IMR-90 (cell line): ENCODE results near the gene HCAR3. TPM values are rescaled to one million over a fixed set of nuclear protein-coding genes. Genes with fewer than 3 reads are reported as not detected.

Source experiments
- ATAC-seq: fragments of 200-7000 bp; cut with Tn5 transposase; 2 replicates; pipeline ENCODE4 v1.9.1; 2020; ENCODE audit warnings: low read depth, mild to moderate bottlenecking, moderate library complexity
- BruUV-seq: library from RNA; stranded (reverse); fragments of 400-500 nt; replicated peaks from 2 replicates; lab custom pipeline; 2021; lab: Mats Ljungman, UMichigan
- CTCF ChIA-PET: fragments of 300-600 bp; formaldehyde crosslinking; extraction: SDS; loops from one replicate; lab custom pipeline; 2021; ENCODE audit warnings: antibody characterized with exemption; lab: Yijun Ruan, JAX
- POLR2A ChIA-PET: fragments of 300-600 bp; sonication (Branson Sonifier 250); formaldehyde crosslinking; loops from one replicate; lab custom pipeline; 2022; ENCODE audit warnings: antibody characterized with exemption; ENCODE audit not compliant: unreplicated experiment; lab: Charles Lee
- DNase-seq: peaks from one replicate; pipeline ENCODE4 v3.0.0; 2013
- H2AFZ ChIP-seq: replicated peaks from 2 replicates; pipeline ENCODE3; 2013; ENCODE audit warnings: low read length, mild to moderate bottlenecking; ENCODE audit not compliant: poor library complexity
- H2AK5ac ChIP-seq: 2 replicates; pipeline ENCODE4 v1.6.1; 2013; ENCODE audit warnings: low read depth, low read length, inconsistent platforms
- H2AK9ac ChIP-seq: replicated peaks from 2 replicates; pipeline ENCODE3; 2013; ENCODE audit warnings: mild to moderate bottlenecking, low read depth, low read length, moderate library complexity; ENCODE audit not compliant: poor library complexity
- H2BK120ac ChIP-seq: 2 replicates; pipeline ENCODE4 v1.6.1; 2013; ENCODE audit warnings: low read depth, low read length, inconsistent platforms
- H2BK15ac ChIP-seq: 3 replicates; pipeline ENCODE4 v1.6.1; 2013; ENCODE audit warnings: low read depth, low read length, inconsistent platforms
- H2BK20ac ChIP-seq: 2 replicates; pipeline ENCODE4 v1.6.1; 2013; ENCODE audit warnings: low read depth, mild to moderate bottlenecking, inconsistent platforms, low read length, moderate library complexity
- H2BK5ac ChIP-seq: 2 replicates; pipeline ENCODE4 v1.6.1; 2013; ENCODE audit warnings: mild to moderate bottlenecking, low read depth, low read length, inconsistent platforms; ENCODE audit not compliant: poor library complexity, severe bottlenecking
- H3K14ac ChIP-seq: replicated peaks from 2 replicates; pipeline ENCODE4 v1.6.1; 2013; ENCODE audit warnings: low read depth, low read length, inconsistent platforms
- H3K18ac ChIP-seq: 2 replicates; pipeline ENCODE4 v1.6.1; 2013; ENCODE audit warnings: low read depth, low read length, control low read depth
- H3K23ac ChIP-seq: 2 replicates; pipeline ENCODE4 v1.6.1; 2013; ENCODE audit warnings: low read depth, low read length, inconsistent platforms
- H3K27ac ChIP-seq: 2 replicates; pipeline ENCODE4 v1.5.1; 2013; ENCODE audit warnings: mild to moderate bottlenecking, control low read depth, low read length; ENCODE audit not compliant: insufficient read depth
- H3K27me3 ChIP-seq: 2 replicates; pipeline ENCODE4 v1.6.1; 2013; ENCODE audit warnings: low read length; ENCODE audit not compliant: control insufficient read depth, insufficient read depth
- H3K36me3 ChIP-seq: 2 replicates; pipeline ENCODE4 v1.6.1; 2013; ENCODE audit warnings: low read length, mixed read lengths; ENCODE audit not compliant: control insufficient read depth, insufficient read depth
- H3K4ac ChIP-seq: 2 replicates; pipeline ENCODE4 v1.6.1; 2013; ENCODE audit warnings: low read depth, low read length, inconsistent platforms
- H3K4me1 ChIP-seq: 2 replicates; pipeline ENCODE4 v1.6.1; 2013; ENCODE audit warnings: low read length, mixed read lengths; ENCODE audit not compliant: control insufficient read depth, insufficient read depth
- H3K4me2 ChIP-seq: 2 replicates; pipeline ENCODE4 v1.6.1; 2013; ENCODE audit warnings: low read depth, mild to moderate bottlenecking, control low read depth, low read length, moderate library complexity
- H3K4me3 ChIP-seq: 2 replicates; pipeline ENCODE4 v1.5.1; 2013; ENCODE audit warnings: low read depth, mild to moderate bottlenecking, control low read depth, low read length, moderate library complexity; ENCODE audit not compliant: insufficient read depth
- H3K56ac ChIP-seq: 2 replicates; pipeline ENCODE4 v1.6.1; 2013; ENCODE audit warnings: low read length, inconsistent platforms; ENCODE audit not compliant: insufficient read depth; ENCODE audit errors: extremely low read depth
- H3K79me1 ChIP-seq, 2 experiments: 2 replicates each; pipeline ENCODE4 v1.6.1; 2013; ENCODE audit warnings: low read length in 2 of 2, inconsistent platforms in 1 of 2, low read depth in 1 of 2
- H3K9ac ChIP-seq: 2 replicates; pipeline ENCODE4 v1.6.1; 2013; ENCODE audit warnings: low read depth, low read length, control low read depth
- H3K9me1 ChIP-seq: 2 replicates; pipeline ENCODE4 v1.6.1; 2013; ENCODE audit warnings: low read length, inconsistent platforms; ENCODE audit not compliant: insufficient read depth
- H3K9me3 ChIP-seq: 2 replicates; pipeline ENCODE4 v1.6.1; 2013; ENCODE audit warnings: low read length; ENCODE audit not compliant: control insufficient read depth, insufficient read depth
- H4K20me1 ChIP-seq: 2 replicates; pipeline ENCODE4 v1.6.1; 2013; ENCODE audit warnings: low read length, inconsistent platforms; ENCODE audit not compliant: insufficient read depth
- H4K5ac ChIP-seq: 2 replicates; pipeline ENCODE4 v1.6.1; 2013; ENCODE audit warnings: mild to moderate bottlenecking, low read depth, low read length, control low read depth
- H4K8ac ChIP-seq, 2 experiments: 2 replicates each; pipeline ENCODE4 v1.6.1; 2013; ENCODE audit warnings: low read depth in 2 of 2, low read length in 2 of 2, control low read depth in 1 of 2, inconsistent platforms in 1 of 2
- H4K91ac ChIP-seq: 2 replicates; pipeline ENCODE4 v1.6.1; 2013; ENCODE audit warnings: low read depth, low read length, inconsistent platforms; ENCODE audit not compliant: insufficient read depth
- BHLHE40 ChIP-seq: fragments of 150-350 bp; IDR thresholded peaks from 2 replicates; pipeline ENCODE4 v1.6.1; 2016; ENCODE audit warnings: mild to moderate bottlenecking, low read depth, low read length
- CEBPB ChIP-seq: IDR thresholded peaks from 2 replicates; pipeline ENCODE4 v1.6.1; 2012; ENCODE audit warnings: low read depth, low read length, improper control_type of control experiment
- CHD1 ChIP-seq: IDR thresholded peaks from 2 replicates; pipeline ENCODE4 v1.6.1; 2012; ENCODE audit warnings: low read depth, low read length, improper control_type of control experiment
- CTCF ChIP-seq: conservative IDR thresholded peaks from 2 replicates; pipeline ENCODE4 v1.5.1; 2012; ENCODE audit warnings: mild to moderate bottlenecking, low read depth, low read length, improper control_type of control experiment
- FOS ChIP-seq: fragments of 150-350 bp; IDR thresholded peaks from 2 replicates; pipeline ENCODE4 v1.6.1; 2016; ENCODE audit warnings: low read depth, low read length
- MAFK ChIP-seq: IDR thresholded peaks from 2 replicates; pipeline ENCODE4 v1.6.1; 2012; ENCODE audit warnings: low read depth, low read length, improper control_type of control experiment
- MAZ ChIP-seq: IDR thresholded peaks from 2 replicates; pipeline ENCODE4 v1.6.1; 2012; ENCODE audit warnings: low read depth, mild to moderate bottlenecking, low read length, improper control_type of control experiment, moderate library complexity, borderline replicate concordance
- MXI1 ChIP-seq: IDR thresholded peaks from 2 replicates; pipeline ENCODE4 v1.6.1; 2012; ENCODE audit warnings: low read depth, mild to moderate bottlenecking, low read length, moderate library complexity, borderline replicate concordance
- NFE2L2 ChIP-seq: fragments of 150-350 bp; IDR thresholded peaks from 2 replicates; pipeline ENCODE4 v1.6.1; 2016; ENCODE audit warnings: low read depth, mild to moderate bottlenecking, low read length
- POLR2A ChIP-seq: IDR thresholded peaks from 2 replicates; pipeline ENCODE4 v1.6.1; 2012; ENCODE audit warnings: mild to moderate bottlenecking, low read depth, low read length
- RAD21 ChIP-seq: IDR thresholded peaks from 2 replicates; pipeline ENCODE4 v1.6.1; 2012; ENCODE audit warnings: low read length, improper control_type of control experiment
- RCOR1 ChIP-seq: IDR thresholded peaks from 2 replicates; pipeline ENCODE4 v1.6.1; 2012; ENCODE audit warnings: mild to moderate bottlenecking, low read length, improper control_type of control experiment; ENCODE audit not compliant: insufficient replicate concordance
- RFX5 ChIP-seq: IDR thresholded peaks from 2 replicates; pipeline ENCODE4 v1.8.0; 2012; ENCODE audit warnings: low read depth, mild to moderate bottlenecking, low read length, moderate library complexity
- SMC3 ChIP-seq: fragments of 150-350 bp; IDR thresholded peaks from 2 replicates; pipeline ENCODE4 v1.6.1; 2016; ENCODE audit warnings: low read depth, mild to moderate bottlenecking, antibody characterized with exemption, low read length, moderate library complexity
- USF2 ChIP-seq: fragments of 150-350 bp; IDR thresholded peaks from 2 replicates; pipeline ENCODE4 v1.6.1; 2017; ENCODE audit warnings: mild to moderate bottlenecking, antibody characterized with exemption, low read length, low read depth
- WGBS, 2 experiments: methylation state at CpG; one replicate each; pipeline versions ENCODE4 v1.1.5 to v1.1.7; 2013; ENCODE audit warnings: missing lambda C conversion rate in 2 of 2; ENCODE audit not compliant: insufficient read length in 1 of 2; ENCODE audit errors: extremely low coverage in 2 of 2; 5-methylcytosine and 5-hydroxymethylcytosine counted together
- dilution Hi-C: fragments of 300-500 bp; cut with HindIII; formaldehyde crosslinking; loops from one replicate; pipeline ENCODE4 v1.14.3; 2018; ENCODE audit warnings: low sequenced_read_pairs; ENCODE audit not compliant: unreplicated experiment
- in situ Hi-C: fragments of 300-500 bp; cut with MboI; formaldehyde crosslinking; loops from 3 replicates; pipeline ENCODE4 v1.14.3; 2019; ENCODE audit warnings: low sequenced_read_pairs, inconsistent platforms, mixed read lengths
- intact Hi-C: fragments of 100-400 bp; cut with micrococcal nuclease; formaldehyde crosslinking; loops from 2 replicates; pipeline ENCODE4 v1.10.0; 2022
- polyA plus RNA-seq, 3 experiments: library from polyadenylated mRNA; depleted of rRNA; stranded (reverse); fragments of >200 nt; gene quantifications; 2 replicates each; pipeline ENCODE4 v1.2.3, GENCODE V29; 2012; ENCODE audit warnings: low replicate concordance in 1 of 3
- total RNA-seq: library from RNA; depleted of rRNA; stranded (reverse); fragments of >200 nt; gene quantifications from 2 replicates; pipeline ENCODE4 v1.2.3, GENCODE V29; 2012
- TF ChIP-seq, protein P1 (sequence below): fragments of 150-350 bp; IDR thresholded peaks from 2 replicates; pipeline ENCODE4 v1.6.1; 2016; ENCODE audit warnings: low read depth, mild to moderate bottlenecking, low read length, moderate library complexity, borderline replicate concordance

The HCAR3 gene
- total and polyA plus RNA-seq, 2 of the 4 experiments (the other 2 are of a cell fraction), result not detected

GRCh38 chr12:122753319-122753650 lies 36.7 kb upstream of the HCAR3 start:
- H2BK20ac ChIP-seq, result no peak overlapping the region
- BruUV-seq, result no TSS peak
- H4K20me1 ChIP-seq, result peaks cover 4% of the 10 kb centered on the region
- DNase-seq (no peak), ATAC-seq (no peak)
- 0 out of 2 replicates have a peak overlapping the region, but pooled peaks have one; percentile 9 for H3K18ac ChIP-seq
- peak overlapping the region; percentile 97 for H2AK5ac ChIP-seq
- H3K23ac ChIP-seq, result peak overlapping the region; percentile 95
- intact Hi-C loops (loop anchor here (2.0 to 10.0 kb wide), 2 partner anchors 226 to 358 kb away; partner anchors contain the start of genes KNTC1 and RSRC2), in situ Hi-C loops (loop anchor here (5.0 kb wide), 1 partner anchor 116 kb away; no protein-coding TSS in a partner anchor), dilution Hi-C loops (no loop called here)
- H4K91ac ChIP-seq, result peak overlapping the region; percentile 64
- H3K27ac ChIP-seq, result peak overlapping the region; percentile 83
- H4K8ac ChIP-seq, result peak overlapping the region; percentile 57 to 93
- peak overlapping the region; percentile 88 for H3K14ac ChIP-seq
- peak overlapping the region; percentile 26 for H4K5ac ChIP-seq
- TF ChIP-seq USF2 (no peak), CTCF (no peak), BHLHE40 (no peak), MAZ (no peak), CEBPB (no peak), RFX5 (no peak), CHD1 (no peak), RAD21 (no peak), POLR2A (no peak), MAFK (no peak), SMC3 (no peak), MXI1 (no peak), FOS (no peak), RCOR1 (no peak), NFE2L2 (no peak)
- TF ChIP-seq, protein P1, sequence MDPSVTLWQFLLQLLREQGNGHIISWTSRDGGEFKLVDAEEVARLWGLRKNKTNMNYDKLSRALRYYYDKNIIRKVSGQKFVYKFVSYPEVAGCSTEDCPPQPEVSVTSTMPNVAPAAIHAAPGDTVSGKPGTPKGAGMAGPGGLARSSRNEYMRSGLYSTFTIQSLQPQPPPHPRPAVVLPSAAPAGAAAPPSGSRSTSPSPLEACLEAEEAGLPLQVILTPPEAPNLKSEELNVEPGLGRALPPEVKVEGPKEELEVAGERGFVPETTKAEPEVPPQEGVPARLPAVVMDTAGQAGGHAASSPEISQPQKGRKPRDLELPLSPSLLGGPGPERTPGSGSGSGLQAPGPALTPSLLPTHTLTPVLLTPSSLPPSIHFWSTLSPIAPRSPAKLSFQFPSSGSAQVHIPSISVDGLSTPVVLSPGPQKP, result no peak
- H2BK5ac ChIP-seq, result peak overlapping the region; percentile 75
- peaks cover 6% of the 10 kb centered on the region; the same call in 1 of the 2 replicates for H3K9me1 ChIP-seq
- peak overlapping the region; percentile 25; the same call in 1 of the 2 replicates for H2BK120ac ChIP-seq
- H2BK15ac ChIP-seq, result no peak overlapping the region
- WGBS, 2 experiments, result 0% methylated on average over 2 of the region's 5 CpGs; no CpG with 5 or more reads in 1 of the 2 experiments
- H3K9ac ChIP-seq, result peak overlapping the region; percentile 99
- H3K4me1 ChIP-seq, result peaks cover 6% of the 10 kb centered on the region
- no peaks in the 10 kb centered on the region for H3K27me3 ChIP-seq
- ChIA-PET POLR2A (no interaction called here), CTCF (interaction anchor here (0.5 to 1.5 kb wide), 5 partner anchors 15 to 115 kb away, joined by 3 to 12 read pairs (median 3); no protein-coding TSS in a partner anchor)
- peak overlapping the region; percentile 95 for H3K4me2 ChIP-seq
- H3K4me3 ChIP-seq, result peak overlapping the region; percentile 62
- H3K4ac ChIP-seq, result peak overlapping the region; percentile 91
- H3K9me3 ChIP-seq, result no peaks in the 10 kb centered on the region
- peaks cover 22 to 36% of the 10 kb centered on the region in 2 experiments for H3K79me1 ChIP-seq
- peak overlapping the region; percentile 79 for H3K56ac ChIP-seq
- H2AK9ac ChIP-seq, result peak overlapping the region; percentile 96
- peak overlapping the region; percentile 95 for H2AFZ ChIP-seq
- H3K36me3 ChIP-seq, result peaks cover 13% of the 10 kb centered on the region
